ENCODE results near the gene AVPR2. TPM values are rescaled to one million over a fixed set of nuclear protein-coding genes. Genes with fewer than 3 reads are reported as not detected.

The AVPR2 gene
- total and polyA plus RNA-seq, 9 of the 15 experiments (the other 6 are each of a cell fraction or from before 2014, with no cell fraction given) = not detected

- TF ChIP-seq ZNF639 (CRISPR knock-in tag; conservative IDR thresholded peaks at IDR 0.05 in 1 of 2, IDR thresholded peaks at IDR 0.05 in 1 of 2) (peak in 1 of 2 experiments; percentile 74; a peak in 1 of 4 replicates), SMAD4 (CRISPR knock-in tag; conservative IDR thresholded peaks at IDR 0.05) (peak; percentile 72), PHF8 (IDR thresholded peaks at IDR 0.05; ENCODE audit: borderline replicate concordance, low read length) (peak; percentile 60; the same call in 1 of the 2 replicates), ZNF280B (CRISPR knock-in tag; IDR thresholded peaks at IDR 0.05) (no peak), CBFA2T3 (IDR thresholded peaks at IDR 0.05) (no peak), TAF15 (IDR thresholded peaks at IDR 0.05; ENCODE audit: low read depth, low read length) (0 out of 2 replicates have a peak, but pooled peaks have one; percentile 82), ELK1 (CRISPR knock-in tag; IDR thresholded peaks at IDR 0.05) (no peak), TEAD4 (IDR thresholded peaks at IDR 0.05; ENCODE audit: low read length) (peak; percentile 75), TEAD4 (CRISPR knock-in tag; IDR thresholded peaks at IDR 0.05; ENCODE audit: borderline replicate concordance) (no peak), BHLHE40 (IDR thresholded peaks at IDR 0.05; ENCODE audit: low read length) (no peak), CREBBP (IDR thresholded peaks at IDR 0.05; ENCODE audit: low read depth, low read length) (no peak), ZNF165 (CRISPR knock-in tag; IDR thresholded peaks at IDR 0.05; ENCODE audit: borderline replicate concordance) (no peak), ZNF124 (CRISPR knock-in tag; IDR thresholded peaks at IDR 0.05) (no peak)
Measured at GRCh38 chrX:153925739-153926551, 21.5 kb downstream of the AVPR2 start, which contains the start of gene ARHGAP4 (continued).

All from K562 (cell line).